Transverse colon (tissue), 4 donors: Measurements from ENCODE around the gene SNX27. TPM values are rescaled to one million over a fixed set of nuclear protein-coding genes. Genes with fewer than 3 reads are reported as not detected.
"Not testable (repeated sequence)": the region's sequence is repeated elsewhere in the genome, so short reads cannot be mapped to it uniquely, and the experiment has no call there.

ENCODE experiments used
- DNase-seq: peaks from one replicate; pipeline ENCODE4 v3.0.0-alpha.2; 2019
- H3K27ac ChIP-seq, 4 donors: fragments of 200-600 bp; sonication (generic); 2 replicates each; pipeline ENCODE4 v1.5.1; 2016 to 2018; ENCODE audit warnings: inconsistent platforms in 4 of 4
- H3K27me3 ChIP-seq: fragments of 200-600 bp; sonication (generic); 2 replicates; pipeline ENCODE4 v1.5.1; 2017; ENCODE audit warnings: inconsistent platforms
- H3K36me3 ChIP-seq, 4 donors: fragments of 200-600 bp; sonication (generic); 2 replicates each; pipeline ENCODE4 v1.5.1; 2017 to 2019; ENCODE audit warnings: inconsistent platforms in 4 of 4
- H3K4me1 ChIP-seq, 4 donors: fragments of 200-600 bp; sonication (generic); 2 replicates each; pipeline ENCODE4 v1.5.1; 2017 to 2020; ENCODE audit warnings: inconsistent platforms in 4 of 4
- H3K4me3 ChIP-seq, 4 donors: fragments of 200-600 bp; sonication (generic); 1 replicate in 1 of 4; 2 replicates in 3 of 4; pipeline versions ENCODE4 v1.5.1 to v1.6.1; 2017 to 2019; ENCODE audit warnings: inconsistent platforms in 4 of 4
- H3K9me3 ChIP-seq, 2 donors: fragments of 200-600 bp; sonication (generic); 2 replicates each; pipeline ENCODE4 v1.5.1; 2017 to 2019; ENCODE audit warnings: inconsistent platforms in 2 of 2
- CTCF ChIP-seq, 5 experiments: fragments of 200-600 bp in 3 of 5; fragments of 450-650 bp in 2 of 5; sonication (generic) in 3 of 5; IDR thresholded peaks; 1 replicate in 2 of 5; 2 replicates in 3 of 5; pipeline ENCODE4 v1.5.1; 2016 to 2017; ENCODE audit warnings: antibody characterized with exemption in 5 of 5, inconsistent platforms in 3 of 5, mild to moderate bottlenecking in 2 of 5, moderate library complexity in 1 of 5
- EP300 ChIP-seq: sonication (generic); formaldehyde crosslinking; IDR thresholded peaks from one replicate; pipeline ENCODE4 v1.6.1; 2017; ENCODE audit warnings: antibody characterized with exemption, low read depth
- POLR2A ChIP-seq: fragments of 450-650 bp; IDR thresholded peaks from one replicate; pipeline ENCODE4 v1.6.1; 2016; ENCODE audit warnings: antibody characterized with exemption, mild to moderate bottlenecking, moderate library complexity
- POLR2AphosphoS5 ChIP-seq, 3 donors: sonication (generic); formaldehyde crosslinking; IDR thresholded peaks; one replicate each; pipeline ENCODE4 v1.6.1; 2016; ENCODE audit warnings: antibody characterized with exemption in 3 of 3
- WGBS, 2 donors: methylation state at CpG; one replicate each; pipeline ENCODE4 v1.1.5; 2018; ENCODE audit warnings: low coverage in 1 of 2; 5-methylcytosine and 5-hydroxymethylcytosine counted together
- in situ Hi-C, 4 donors: fragments of 200-750 bp; cut with MboI; loops; one replicate each; pipeline versions ENCODE4 v1.15.0 to v1.15.1; 2017; ENCODE audit warnings: low sequenced_read_pairs in 3 of 4, low pct_ligation_motif_present in 1 of 4, low pct_unique_long_range_greater_than_20kb in 1 of 4
- intact Hi-C: fragments of 100-400 bp; cut with DNase I; formaldehyde crosslinking; loops from one replicate; pipeline ENCODE4 v1.15.1; 2023; ENCODE audit warnings: low total_unique reads
- total RNA-seq, 4 donors: library from RNA; depleted of rRNA; stranded (reverse); fragments of >200 nt; gene quantifications; one replicate each; pipeline ENCODE4 v1.1.0, GENCODE V29; 2016

SNX27 gene
- total RNA-seq, 4 donors from 2014 or later, result 11.5 to 37.0 (median 24.6) TPM

- H3K9me3 ChIP-seq, result peaks cover 3 to 5% of the 10 kb centered on the region in 2 donors
- intact Hi-C loops, result loop anchor here (5.0 kb wide), 2 partner anchors 41 to 141 kb away; no protein-coding TSS in a partner anchor
These were observed 121.3 kb downstream of the SNX27 start for GRCh38 chr1:151733126-151733525.

GRCh38 chr1:151733995-151734394 lies 122.1 kb downstream of the SNX27 start:
- DNase-seq, H3K4me3 ChIP-seq, H3K27ac ChIP-seq, H3K27me3 ChIP-seq, H3K36me3 ChIP-seq, H3K9me3 ChIP-seq: not testable (repeated sequence)
- WGBS, 2 donors, result 85 to 91% methylated on average over 4 to 9 of the region's 9 CpGs
- in situ Hi-C loops, result loop anchor here in 3 of 4 donors (5.0 to 25.0 kb wide), 4 partner anchors 139 to 297 kb away; no protein-coding TSS in a partner anchor
- peaks cover 0 to 19% (median 10%) of the 10 kb centered on the region in 4 donors for H3K4me1 ChIP-seq
- intact Hi-C loops, result loop anchor here (5.0 kb wide), 2 partner anchors 42 to 142 kb away; no protein-coding TSS in a partner anchor

More at GRCh38 chr1:151733126-151733525, 121.3 kb downstream of the SNX27 start:
- in situ Hi-C loops, result loop anchor here in 3 of 4 donors (5.0 to 25.0 kb wide), 4 partner anchors 138 to 296 kb away; no protein-coding TSS in a partner anchor
- H3K4me3 ChIP-seq, result no peak overlapping the region
- no peak overlapping the region for H3K27ac ChIP-seq
- no peaks in the 10 kb centered on the region for H3K36me3 ChIP-seq
- H3K27me3 ChIP-seq, result no peaks in the 10 kb centered on the region
- WGBS, 2 donors, result 60 to 76% methylated on average over 3 of the region's 3 CpGs
- no peak for TF ChIP-seq POLR2A
- no peak for TF ChIP-seq EP300
- no peak for TF ChIP-seq POLR2AphosphoS5 (IDR thresholded peaks at IDR 0.05)
- no peak for TF ChIP-seq CTCF (IDR thresholded peaks at IDR 0.05)
- peaks cover 0 to 28% (median 16%) of the 10 kb centered on the region in 4 donors for H3K4me1 ChIP-seq
- no peak for DNase-seq

- in situ Hi-C loops (loop anchor here in 3 of 4 donors (10.0 to 25.0 kb wide), 3 partner anchors 142 to 300 kb away; no protein-coding TSS in a partner anchor), intact Hi-C loops (loop anchor here (5.0 kb wide), 1 partner anchor 205 kb away; no protein-coding TSS in a partner anchor)
- 88 to 90% methylated on average over 2 of the region's 2 CpGs for WGBS, 2 donors
- no peaks in the 10 kb centered on the region for H3K27me3 ChIP-seq
- H3K9me3 ChIP-seq, result peaks cover 3 to 5% of the 10 kb centered on the region in 2 donors
- peaks cover 0 to 5% (median 0%) of the 10 kb centered on the region in 4 donors for H3K4me1 ChIP-seq
- H3K4me3 ChIP-seq, result no peak overlapping the region
- no peaks in the 10 kb centered on the region for H3K36me3 ChIP-seq
- TF ChIP-seq POLR2A (no peak), CTCF (IDR thresholded peaks at IDR 0.05) (no peak), POLR2AphosphoS5 (IDR thresholded peaks at IDR 0.05) (no peak), EP300 (no peak)
- H3K27ac ChIP-seq, result no peak overlapping the region
- no peak for DNase-seq
These were observed 125.2 kb downstream of the SNX27 start for GRCh38 chr1:151737026-151737425.

GRCh38 chr1:151737479-151737878 lies 125.6 kb downstream of the SNX27 start:
- H3K4me1 ChIP-seq, result peaks cover 0 to 5% (median 0%) of the 10 kb centered on the region in 4 donors
- no peak for TF ChIP-seq EP300
- no peak for TF ChIP-seq POLR2AphosphoS5 (IDR thresholded peaks at IDR 0.05)
- TF ChIP-seq POLR2A, result no peak
- no peak for TF ChIP-seq CTCF (IDR thresholded peaks at IDR 0.05)
- in situ Hi-C loops, result loop anchor here in 3 of 4 donors (10.0 to 25.0 kb wide), 3 partner anchors 143 to 300 kb away; no protein-coding TSS in a partner anchor
- H3K4me3 ChIP-seq, result no peak overlapping the region
- H3K9me3 ChIP-seq, result peaks cover 3 to 5% of the 10 kb centered on the region in 2 donors
- intact Hi-C loops, result loop anchor here (5.0 kb wide), 1 partner anchor 205 kb away; no protein-coding TSS in a partner anchor
- no peak overlapping the region for H3K27ac ChIP-seq
- no peak for DNase-seq
- no peaks in the 10 kb centered on the region for H3K27me3 ChIP-seq
- no peaks in the 10 kb centered on the region for H3K36me3 ChIP-seq
